H9 (cell line): Measurements from ENCODE around the gene PYGB. TPM values are rescaled to one million over a fixed set of nuclear protein-coding genes. Genes with fewer than 3 reads are reported as not detected.

Source experiments
- DNase-seq: peaks from one replicate; pipeline ENCODE4 v3.0.0-alpha.2; 2017
- H2AFZ ChIP-seq: one replicate; pipeline ENCODE4 v1.6.1; 2013; ENCODE audit warnings: mild to moderate bottlenecking, low read length, control low read depth, moderate library complexity
- H2AK5ac ChIP-seq: 2 replicates; pipeline ENCODE4 v1.6.1; 2013; ENCODE audit warnings: low read length, control low read depth, mixed read lengths; ENCODE audit not compliant: insufficient read length
- H2BK120ac ChIP-seq: one replicate; pipeline ENCODE4 v1.6.1; 2013; ENCODE audit warnings: low read depth, mild to moderate bottlenecking, low read length, control low read depth, inconsistent platforms; ENCODE audit not compliant: poor library complexity, severe bottlenecking
- H2BK12ac ChIP-seq: 2 replicates; pipeline ENCODE4 v1.6.1; 2013; ENCODE audit warnings: low read length, control low read depth, mixed read lengths, low read depth; ENCODE audit not compliant: insufficient read length
- H2BK15ac ChIP-seq: 2 replicates; pipeline ENCODE4 v1.6.1; 2013; ENCODE audit warnings: low read depth, low read length, control low read depth
- H2BK20ac ChIP-seq: one replicate; pipeline ENCODE4 v1.6.1; 2013; ENCODE audit warnings: low read depth, mild to moderate bottlenecking, low read length, control low read depth, inconsistent platforms; ENCODE audit not compliant: poor library complexity, severe bottlenecking
- H2BK5ac ChIP-seq: 2 replicates; pipeline ENCODE4 v1.6.1; 2013; ENCODE audit warnings: low read length, control low read depth, mixed read lengths; ENCODE audit not compliant: insufficient read length
- H3K14ac ChIP-seq: 2 replicates; pipeline ENCODE4 v1.6.1; 2013; ENCODE audit warnings: low read length, control low read depth; ENCODE audit not compliant: insufficient read depth
- H3K18ac ChIP-seq: 2 replicates; pipeline ENCODE4 v1.6.1; 2013; ENCODE audit warnings: low read depth, mild to moderate bottlenecking, mixed read lengths, low read length, control low read depth; ENCODE audit not compliant: insufficient read length
- H3K23ac ChIP-seq: 2 replicates; pipeline ENCODE4 v1.6.1; 2013; ENCODE audit warnings: low read length, control low read depth, mixed read lengths, low read depth; ENCODE audit not compliant: insufficient read length
- H3K23me2 ChIP-seq: 2 replicates; pipeline ENCODE4 v1.6.1; 2013; ENCODE audit warnings: low read depth, mild to moderate bottlenecking, mixed read lengths, low read length, control low read depth; ENCODE audit not compliant: insufficient read length, poor library complexity, severe bottlenecking
- H3K27ac ChIP-seq: 2 replicates; pipeline ENCODE4 v1.5.1; 2013; ENCODE audit warnings: low read length, control low read depth, mixed read lengths, low read depth; ENCODE audit not compliant: insufficient read length
- H3K27me3 ChIP-seq: 2 replicates; pipeline ENCODE4 v1.6.1; 2013; ENCODE audit warnings: low read length, control low read depth, inconsistent platforms; ENCODE audit not compliant: insufficient read depth
- H3K4ac ChIP-seq: 2 replicates; pipeline ENCODE4 v1.6.1; 2013; ENCODE audit warnings: low read depth, mild to moderate bottlenecking, control low read depth, inconsistent platforms, low read length, moderate library complexity
- H3K4me1 ChIP-seq: 2 replicates; pipeline ENCODE4 v1.6.1; 2013; ENCODE audit warnings: low read length, control low read depth, inconsistent platforms; ENCODE audit not compliant: insufficient read depth
- H3K4me2 ChIP-seq: 2 replicates; pipeline ENCODE4 v1.6.1; 2013; ENCODE audit warnings: low read length, control low read depth, mixed read lengths; ENCODE audit not compliant: insufficient read length, insufficient read depth
- H3K56ac ChIP-seq: 2 replicates; pipeline ENCODE4 v1.6.1; 2013; ENCODE audit warnings: low read depth, mild to moderate bottlenecking, mixed read lengths, low read length, control low read depth; ENCODE audit not compliant: insufficient read length
- H3K79me1 ChIP-seq: 2 replicates; pipeline ENCODE4 v1.6.1; 2013; ENCODE audit warnings: low read depth, mild to moderate bottlenecking, moderate library complexity, low read length, control low read depth, inconsistent platforms; ENCODE audit not compliant: insufficient read depth, poor library complexity, severe bottlenecking
- H3K79me2 ChIP-seq: 2 replicates; pipeline ENCODE4 v1.6.1; 2013; ENCODE audit warnings: low read length, control low read depth, inconsistent platforms; ENCODE audit not compliant: insufficient read depth
- H3K9ac ChIP-seq: 2 replicates; pipeline ENCODE4 v1.6.1; 2013; ENCODE audit warnings: low read length, control low read depth, mixed read lengths; ENCODE audit not compliant: insufficient read length; ENCODE audit errors: extremely low read depth
- H3K9me3 ChIP-seq: one replicate; pipeline ENCODE4 v1.6.1; 2013; ENCODE audit warnings: low read depth, low read length, inconsistent platforms; ENCODE audit not compliant: control insufficient read depth
- H3T11ph ChIP-seq: one replicate; pipeline ENCODE4 v1.6.1; 2013; ENCODE audit warnings: mild to moderate bottlenecking, low read length, control low read depth, inconsistent platforms
- H4K20me1 ChIP-seq: one replicate; pipeline ENCODE4 v1.6.1; 2013; ENCODE audit not compliant: control insufficient read depth, insufficient read length, insufficient read depth
- H4K5ac ChIP-seq: 2 replicates; pipeline ENCODE4 v1.6.1; 2013; ENCODE audit warnings: low read depth, mild to moderate bottlenecking, mixed read lengths, low read length, control low read depth; ENCODE audit not compliant: insufficient read length
- H4K8ac ChIP-seq: replicated peaks from 2 replicates; pipeline ENCODE4 v1.6.1; 2013; ENCODE audit warnings: low read length, control low read depth, mixed read lengths, low read depth; ENCODE audit not compliant: insufficient read length
- H4K91ac ChIP-seq: 2 replicates; pipeline ENCODE4 v1.6.1; 2013; ENCODE audit warnings: low read depth, mild to moderate bottlenecking, moderate library complexity, mixed read lengths, low read length, control low read depth; ENCODE audit not compliant: insufficient read length
- H3K27ac Mint-ChIP-seq, 3 experiments: 2 replicates in 2 of 3; 3 replicates in 1 of 3; pipeline ENCODE4 v1.8.0; 2020 to 2021; ENCODE audit warnings: mixed read lengths in 3 of 3, mild to moderate bottlenecking in 1 of 3, moderate library complexity in 1 of 3
- H3K27me3 Mint-ChIP-seq: 2 replicates; pipeline ENCODE4 v1.8.0; 2021; ENCODE audit warnings: low read depth, mild to moderate bottlenecking, moderate library complexity, mixed read lengths
- H3K36me3 Mint-ChIP-seq, 3 experiments: 2 replicates in 2 of 3; 3 replicates in 1 of 3; pipeline ENCODE4 v1.8.0; 2020 to 2021; ENCODE audit warnings: low read depth in 3 of 3, mixed read lengths in 3 of 3; ENCODE audit not compliant: insufficient read depth in 1 of 3
- H3K4me1 Mint-ChIP-seq, 2 experiments: 2 replicates each; pipeline ENCODE4 v1.8.0; 2020; ENCODE audit warnings: mixed read lengths in 2 of 2
- H3K4me3 Mint-ChIP-seq, 2 experiments: 2 replicates in 1 of 2; 3 replicates in 1 of 2; pipeline ENCODE4 v1.8.0; 2020 to 2021; ENCODE audit warnings: mild to moderate bottlenecking in 2 of 2, mixed read lengths in 2 of 2, moderate library complexity in 1 of 2
- H3K9me3 Mint-ChIP-seq, 2 experiments: 2 replicates in 1 of 2; 3 replicates in 1 of 2; pipeline ENCODE4 v1.8.0; 2020; ENCODE audit warnings: mild to moderate bottlenecking in 2 of 2, mixed read lengths in 2 of 2, moderate library complexity in 1 of 2
- WGBS: extraction: QIAGEN DNeasy Blood & Tissue Kit; methylation state at CpG from one replicate; pipeline ENCODE4 v1.1.7; 2013; ENCODE audit warnings: missing lambda C conversion rate, low lambda C conversion rate, mixed read lengths; ENCODE audit not compliant: insufficient read length; ENCODE audit errors: extremely low coverage; 5-methylcytosine and 5-hydroxymethylcytosine counted together
- total RNA-seq: library from RNA; stranded (reverse); gene quantifications from 2 replicates; pipeline ENCODE4 v1.2.1, GENCODE V29; 2021
- TF ChIP-seq, protein P1 (sequence below): fragments of 200-600 bp; sonication (generic); conservative IDR thresholded peaks from 3 replicates; pipeline ENCODE4 v1.8.0; 2021; ENCODE audit warnings: antibody characterized with exemption, mild to moderate bottlenecking

The PYGB gene
- total RNA-seq, 1 experiment from 2014 or later: 46.9 TPM

DNA sequence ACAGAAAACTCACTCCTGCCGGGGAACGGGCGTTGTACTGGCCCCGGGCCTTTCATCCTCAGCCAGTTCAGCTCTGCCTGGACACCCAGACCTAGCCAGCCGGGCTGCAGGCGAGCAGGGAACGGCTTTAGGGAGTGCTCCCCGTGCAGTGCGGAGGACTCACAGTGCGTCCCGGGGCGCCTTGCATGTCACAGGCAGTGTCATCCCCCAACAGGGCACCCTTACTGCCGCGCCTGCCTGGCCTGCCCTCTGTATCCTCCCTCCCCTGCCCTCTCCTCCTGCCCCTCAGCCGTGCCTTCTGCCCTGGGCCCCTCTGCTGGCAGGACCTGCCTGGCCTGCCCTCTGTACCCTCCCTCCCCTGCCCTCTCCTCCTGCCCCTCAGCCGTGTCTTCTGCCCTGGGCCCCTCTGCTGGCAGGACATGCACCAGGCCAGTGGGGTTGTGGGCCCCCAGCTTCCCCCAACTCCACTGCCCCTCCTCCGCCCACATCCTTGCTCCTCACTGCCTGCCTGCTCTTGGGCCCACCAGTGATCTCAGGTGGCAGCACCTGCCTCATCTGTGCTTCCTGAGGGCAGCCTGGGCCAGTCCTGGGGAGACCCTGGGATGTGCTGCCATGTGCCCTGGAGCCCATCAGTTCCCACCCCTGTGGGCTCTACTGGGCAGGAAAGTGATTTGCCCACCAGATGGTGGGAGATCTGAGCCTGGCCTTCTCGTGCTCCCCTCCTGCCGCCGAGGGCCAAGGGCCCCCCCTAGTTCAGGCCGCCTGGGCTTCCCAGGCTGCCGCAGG is 43.0 kb downstream of the PYGB start:
- peaks cover 3 to 11% of the 10 kb centered on the region in 2 experiments; a peak in 2 of 4 replicates for H3K4me1 Mint-ChIP-seq
- Histone ChIP-seq H2BK20ac (no peak overlapping the region), H3K9ac (no peak overlapping the region), H4K20me1 (no peaks in the 10 kb centered on the region), H3K9me3 (no peaks in the 10 kb centered on the region), H3K4me2 (no peak overlapping the region), H3K79me2 (no peaks in the 10 kb centered on the region), H3K18ac (no peak overlapping the region), H2BK120ac (no peak overlapping the region), H3K14ac (no peak overlapping the region; the same call in 1 of the 2 replicates), H3K4me1 (no peaks in the 10 kb centered on the region), H3K27me3 (no peaks in the 10 kb centered on the region), H3K23ac (no peak overlapping the region), H2BK12ac (no peak overlapping the region), H3K79me1 (no peaks in the 10 kb centered on the region), H4K5ac (no peak overlapping the region), H3K27ac (no peak overlapping the region), H2AK5ac (no peak overlapping the region), H2AFZ (no peak overlapping the region), H4K91ac (no peak overlapping the region), H3K4ac (no peak overlapping the region), H2BK5ac (no peak overlapping the region), H3K56ac (no peak overlapping the region), H3K23me2 (no peaks in the 10 kb centered on the region), H3T11ph (no peak overlapping the region), H2BK15ac (no peak overlapping the region), H4K8ac (no peak overlapping the region)
- H3K27ac Mint-ChIP-seq: no peak overlapping the region
- peaks cover 10 to 41% (median 35%) of the 10 kb centered on the region in 3 experiments for H3K36me3 Mint-ChIP-seq
- H3K4me3 Mint-ChIP-seq: no peak overlapping the region
- TF ChIP-seq, protein P1, sequence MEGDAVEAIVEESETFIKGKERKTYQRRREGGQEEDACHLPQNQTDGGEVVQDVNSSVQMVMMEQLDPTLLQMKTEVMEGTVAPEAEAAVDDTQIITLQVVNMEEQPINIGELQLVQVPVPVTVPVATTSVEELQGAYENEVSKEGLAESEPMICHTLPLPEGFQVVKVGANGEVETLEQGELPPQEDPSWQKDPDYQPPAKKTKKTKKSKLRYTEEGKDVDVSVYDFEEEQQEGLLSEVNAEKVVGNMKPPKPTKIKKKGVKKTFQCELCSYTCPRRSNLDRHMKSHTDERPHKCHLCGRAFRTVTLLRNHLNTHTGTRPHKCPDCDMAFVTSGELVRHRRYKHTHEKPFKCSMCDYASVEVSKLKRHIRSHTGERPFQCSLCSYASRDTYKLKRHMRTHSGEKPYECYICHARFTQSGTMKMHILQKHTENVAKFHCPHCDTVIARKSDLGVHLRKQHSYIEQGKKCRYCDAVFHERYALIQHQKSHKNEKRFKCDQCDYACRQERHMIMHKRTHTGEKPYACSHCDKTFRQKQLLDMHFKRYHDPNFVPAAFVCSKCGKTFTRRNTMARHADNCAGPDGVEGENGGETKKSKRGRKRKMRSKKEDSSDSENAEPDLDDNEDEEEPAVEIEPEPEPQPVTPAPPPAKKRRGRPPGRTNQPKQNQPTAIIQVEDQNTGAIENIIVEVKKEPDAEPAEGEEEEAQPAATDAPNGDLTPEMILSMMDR: no peak
- WGBS: no CpG with 5 or more reads among the region's 22 CpGs
- H3K27me3 Mint-ChIP-seq: no peaks in the 10 kb centered on the region; the same call in 1 of the 2 replicates
- H3K9me3 Mint-ChIP-seq: no peaks in the 10 kb centered on the region; a peak in 1 of 5 replicates
- no peak for DNase-seq
